Nucleus accumbens (tissue), 56 donors: ENCODE measurements around the gene SMPD1.

ENCODE experiments used
- DNase-seq, 56 donors: peaks; one replicate each; lab custom pipeline; 2025; lab: John Stamatoyannopoulos, UW

Gene SMPD1

DNA sequence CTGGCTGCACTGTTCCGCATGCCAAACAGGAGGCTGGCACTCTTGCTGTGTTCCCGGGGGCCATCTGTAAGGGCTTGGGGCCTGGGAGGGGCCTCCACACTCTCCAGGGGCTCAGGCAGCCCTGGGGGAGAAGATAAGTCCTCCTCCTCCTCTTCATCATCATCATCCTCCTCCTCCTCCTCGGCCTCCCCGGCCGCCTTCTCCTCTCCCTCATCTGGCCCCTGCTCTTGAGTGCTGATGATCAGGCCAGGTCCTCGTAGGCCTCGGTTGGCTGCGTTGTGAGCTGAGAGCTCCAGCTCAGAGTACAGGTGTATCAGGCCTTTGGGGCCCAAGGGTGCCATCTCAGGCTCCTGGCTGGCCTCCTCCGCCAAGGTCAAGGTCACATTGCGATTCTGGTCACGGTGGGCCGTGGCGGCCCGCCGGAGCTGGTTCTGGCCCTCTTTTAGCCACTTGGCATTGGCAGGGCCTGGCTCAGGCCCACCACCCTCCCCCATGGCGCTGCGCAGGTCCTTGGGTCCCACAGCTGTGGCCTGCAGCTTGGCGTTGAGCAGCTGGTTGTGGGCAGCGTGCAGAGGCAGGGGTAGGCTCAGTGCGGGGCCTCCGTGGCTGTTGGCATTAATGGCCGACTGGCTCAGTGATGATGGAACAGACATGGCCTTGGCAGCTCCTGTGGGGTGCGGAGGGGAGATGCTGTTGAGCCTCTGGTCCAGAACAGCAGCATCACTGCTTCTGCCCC lies 20.6 kb downstream of the SMPD1 start:
- DNase-seq, result peak in 38 of 56 donors; percentile 26 to 85 (median 64)

DNA sequence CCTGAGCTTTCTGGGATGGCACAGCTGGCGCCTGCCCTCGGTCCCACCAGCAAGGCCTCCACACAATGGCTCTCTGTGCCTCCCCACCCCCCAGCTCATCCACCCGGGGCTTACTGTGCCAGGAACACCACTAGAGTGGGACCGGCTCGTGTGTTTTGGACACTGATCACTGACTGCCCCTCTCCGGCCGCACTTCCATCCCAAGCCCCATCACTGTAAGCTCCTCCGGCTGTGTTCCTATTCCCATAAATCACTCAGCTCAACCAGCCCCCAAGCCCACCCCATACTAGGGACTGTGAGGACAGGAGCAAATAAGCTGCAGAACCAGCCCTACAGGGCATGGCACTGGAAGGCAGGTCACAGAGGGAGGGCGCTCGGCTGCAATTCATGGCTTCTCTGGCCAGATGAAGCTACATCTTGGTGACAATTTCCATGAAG lies 21.3 kb downstream of the SMPD1 start:
- DNase-seq, result peak in 52 of 56 donors; percentile 25 to 94 (median 82)

DNA sequence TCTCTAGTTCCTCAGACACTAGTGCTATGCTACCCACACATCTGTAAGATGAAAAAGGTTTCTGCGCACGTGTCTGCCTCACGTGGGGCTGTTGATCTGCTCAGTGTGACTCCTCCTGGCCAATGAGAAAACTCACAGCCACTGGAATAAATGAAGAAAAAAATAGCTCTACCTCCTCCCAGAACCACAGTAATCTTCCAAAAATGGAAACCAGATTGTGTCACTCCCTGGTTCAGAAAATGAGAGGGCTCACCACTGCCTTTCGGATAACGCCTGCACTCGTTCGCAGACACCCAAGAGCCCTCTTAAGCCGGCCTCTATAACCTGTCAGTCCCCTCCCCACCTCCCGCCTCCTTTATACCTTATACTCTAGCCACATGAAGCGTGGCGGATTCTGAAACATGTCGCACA lies 23.5 kb downstream of the SMPD1 start:
- peak in 34 of 56 donors; percentile 18 to 85 (median 47) for DNase-seq

DNA sequence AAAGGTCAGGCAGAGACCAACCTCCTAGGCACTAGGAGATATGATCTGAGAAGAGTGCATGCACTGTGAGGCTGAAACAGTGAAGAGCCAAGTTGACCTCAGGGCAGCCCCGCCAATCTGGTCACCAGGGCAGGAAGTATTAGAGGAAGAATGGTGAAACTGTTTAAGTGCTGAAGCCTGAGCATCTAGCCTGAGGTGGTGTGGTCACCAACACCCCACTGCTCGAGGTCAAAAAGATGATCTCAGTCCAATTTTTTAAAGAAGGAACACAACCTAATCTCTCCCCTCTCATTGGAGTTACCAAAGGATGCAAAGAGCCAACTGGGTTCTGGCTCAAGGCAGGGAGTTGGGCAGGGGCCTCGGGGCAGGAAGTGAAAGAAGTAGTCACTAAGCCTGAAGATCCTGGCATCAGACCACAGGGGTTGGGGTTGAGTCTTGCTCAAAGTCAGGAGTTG lies 24.6 kb downstream of the SMPD1 start:
- no peak for DNase-seq

DNA sequence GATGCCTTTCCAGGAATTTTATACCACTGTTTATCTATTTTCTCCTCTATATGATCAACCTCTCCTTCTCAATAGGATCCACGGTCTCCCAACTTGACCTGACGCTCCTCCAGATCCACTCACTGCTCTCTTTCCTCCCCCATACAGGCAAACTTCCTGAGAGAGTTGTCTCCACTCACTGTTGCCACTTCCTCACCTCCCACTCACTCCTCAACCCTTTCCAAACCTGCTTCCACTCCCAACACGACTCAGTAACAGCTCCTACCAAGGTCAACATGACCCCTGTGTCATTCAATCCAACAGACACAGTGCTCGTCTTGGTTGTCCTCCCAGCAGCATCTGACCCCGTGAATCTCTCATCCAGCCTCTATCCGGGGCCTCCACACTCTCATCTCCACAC lies 25.5 kb downstream of the SMPD1 start:
- DNase-seq, result no peak

DNA sequence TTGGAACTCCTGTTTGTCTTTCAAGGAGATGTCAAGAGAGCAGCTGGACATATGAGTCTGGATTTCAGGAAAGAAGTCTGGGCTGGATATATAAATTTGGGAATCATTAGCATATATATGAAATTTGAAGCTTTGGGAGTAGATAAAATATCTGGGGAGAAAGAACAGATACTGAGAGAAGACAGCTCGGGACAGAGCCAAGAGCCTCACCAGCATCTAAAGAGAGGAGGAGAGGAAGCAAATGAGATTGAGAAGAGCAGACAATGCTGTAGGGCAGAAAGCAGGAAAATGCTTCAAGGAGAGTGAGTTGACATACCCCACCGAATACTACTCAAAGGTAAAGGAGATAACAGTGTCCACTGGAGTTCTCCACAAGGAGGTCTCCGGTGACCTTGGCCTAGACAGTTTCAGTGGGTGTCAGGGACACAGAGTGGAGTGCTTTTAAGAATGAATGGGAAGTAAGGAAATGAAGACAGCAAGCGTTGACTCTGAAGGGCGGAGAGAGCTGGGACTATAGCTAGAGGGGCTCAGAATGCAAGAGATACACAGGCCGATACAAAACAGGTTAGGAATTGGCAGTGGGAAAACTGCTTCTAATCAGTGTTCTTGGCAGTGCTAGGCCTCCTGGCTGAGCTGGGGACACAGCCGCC lies 27.8 kb downstream of the SMPD1 start:
- DNase-seq, result peak in 7 of 56 donors; percentile 20 to 67 (median 37)

DNA sequence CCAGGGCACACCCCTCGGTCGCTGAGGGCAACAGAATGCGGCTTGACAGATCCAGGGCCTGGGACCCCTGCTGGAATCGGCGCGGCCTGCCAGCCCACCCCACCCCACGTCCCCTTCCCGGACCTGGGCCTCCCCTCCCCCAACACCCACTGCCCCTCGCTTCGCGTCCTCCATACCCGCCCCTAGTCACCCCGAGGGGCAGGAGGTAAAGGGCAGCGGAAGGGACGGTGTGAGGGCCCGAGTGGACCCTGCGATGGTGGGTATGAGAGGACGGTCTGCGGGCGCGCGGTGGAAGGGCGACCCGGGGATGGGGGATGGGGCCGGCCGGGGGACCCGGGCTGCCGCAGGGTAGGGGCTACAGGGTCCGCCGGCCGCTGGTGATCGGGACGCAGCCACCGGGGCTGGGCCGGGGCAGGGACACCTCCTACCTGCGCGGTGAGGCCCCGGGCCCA lies 28.3 kb downstream of the SMPD1 start:
- DNase-seq, result peak in 14 of 56 donors; percentile 32 to 72 (median 56)

DNA sequence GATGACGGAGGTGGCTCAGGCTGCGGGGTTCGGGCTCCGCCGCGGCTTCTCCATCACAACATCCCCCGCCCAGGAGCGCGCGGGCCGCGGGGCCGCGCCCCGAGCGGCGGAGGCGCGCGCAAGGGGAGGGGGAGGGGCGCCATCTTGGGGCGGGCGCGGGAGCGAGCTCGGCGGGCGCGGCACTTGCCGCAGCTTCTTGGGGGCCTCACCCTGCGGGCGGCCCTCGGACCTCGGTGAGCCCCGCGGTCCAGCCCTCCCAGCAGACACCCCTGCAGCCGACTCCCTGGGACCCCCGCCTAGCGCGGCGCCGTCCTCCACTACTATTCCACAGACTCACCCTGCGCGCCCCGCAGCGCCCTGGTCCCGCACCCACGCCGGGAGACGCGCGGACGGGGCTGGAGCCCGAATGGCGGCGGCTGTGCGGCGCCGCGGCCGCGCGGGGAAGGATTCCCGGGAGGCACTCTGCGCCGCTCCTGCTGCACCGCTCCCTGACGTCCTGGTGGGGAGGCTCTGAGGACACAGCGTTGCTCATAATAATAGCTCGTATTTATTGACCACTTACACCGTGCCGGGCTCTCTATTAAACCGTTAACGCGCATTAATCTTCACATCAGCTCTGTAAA lies 28.8 kb downstream of the SMPD1 start, which contains the start of gene APBB1:
Gene APBB1 (minus strand): TSS at position 86 of the 623 bp plus-strand sequence. CDS start 7,747 bp downstream, outside the sequence.
- DNase-seq, result peak in 50 of 56 donors; percentile 34 to 88 (median 76)

DNA sequence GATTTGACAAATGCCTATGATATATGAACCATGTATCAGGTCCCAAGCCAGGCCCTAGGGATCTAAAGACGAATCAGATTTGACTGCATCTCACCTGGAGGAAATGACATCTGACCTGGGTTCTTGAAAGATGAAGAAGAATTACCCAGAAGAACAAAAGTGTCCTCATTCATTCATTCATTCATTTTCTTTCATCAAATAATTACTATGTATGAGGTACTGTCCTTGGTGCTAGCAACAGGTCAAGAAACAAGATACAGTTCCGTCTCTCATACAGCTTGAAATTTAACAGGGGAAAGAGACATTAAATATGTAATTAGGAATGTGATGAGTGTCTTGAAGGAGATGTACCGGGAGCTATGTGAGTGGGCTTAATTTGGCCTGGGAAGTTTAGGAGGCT lies 30.4 kb downstream of the SMPD1 start:
- DNase-seq, result no peak

DNA sequence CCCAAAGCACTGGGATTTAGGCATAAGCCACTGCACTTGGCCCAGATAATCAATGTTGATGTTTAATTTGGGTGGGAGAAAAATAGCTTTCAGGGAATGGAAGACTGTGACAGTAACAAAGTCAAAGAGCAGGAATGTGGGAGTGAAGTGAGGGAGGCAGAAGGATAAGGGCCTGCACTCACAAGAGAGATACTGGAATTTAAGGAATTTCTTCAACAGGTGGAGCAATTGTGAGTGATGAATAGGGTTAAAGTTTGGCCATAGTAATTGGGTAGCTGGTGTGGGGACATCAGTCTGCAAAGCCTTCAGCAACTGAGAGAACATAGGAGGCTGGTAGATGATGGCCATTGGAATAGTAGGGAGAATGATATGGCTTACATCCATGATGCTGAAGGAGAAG lies 37.2 kb downstream of the SMPD1 start:
- no peak for DNase-seq

DNA sequence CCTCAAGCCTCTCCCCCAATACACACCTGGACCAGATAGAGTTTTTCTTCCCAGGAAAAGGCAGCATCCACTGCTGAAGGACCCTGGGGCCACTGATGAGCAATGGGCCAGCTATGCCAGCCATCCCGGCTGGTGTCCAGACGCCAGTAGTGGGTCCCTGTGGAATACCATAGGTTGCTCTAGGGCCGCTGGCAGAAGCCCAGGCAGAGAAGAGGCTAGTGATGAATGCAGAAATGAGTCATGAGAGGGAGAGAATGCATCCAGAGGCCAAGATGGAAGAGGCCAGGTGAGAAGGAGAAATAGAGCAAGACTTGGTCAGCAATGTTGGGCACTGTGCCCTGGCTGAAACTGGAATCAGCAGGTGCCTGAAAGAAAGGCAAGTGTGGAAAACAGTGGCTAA lies 41.6 kb downstream of the SMPD1 start:
- DNase-seq, result no peak

DNA sequence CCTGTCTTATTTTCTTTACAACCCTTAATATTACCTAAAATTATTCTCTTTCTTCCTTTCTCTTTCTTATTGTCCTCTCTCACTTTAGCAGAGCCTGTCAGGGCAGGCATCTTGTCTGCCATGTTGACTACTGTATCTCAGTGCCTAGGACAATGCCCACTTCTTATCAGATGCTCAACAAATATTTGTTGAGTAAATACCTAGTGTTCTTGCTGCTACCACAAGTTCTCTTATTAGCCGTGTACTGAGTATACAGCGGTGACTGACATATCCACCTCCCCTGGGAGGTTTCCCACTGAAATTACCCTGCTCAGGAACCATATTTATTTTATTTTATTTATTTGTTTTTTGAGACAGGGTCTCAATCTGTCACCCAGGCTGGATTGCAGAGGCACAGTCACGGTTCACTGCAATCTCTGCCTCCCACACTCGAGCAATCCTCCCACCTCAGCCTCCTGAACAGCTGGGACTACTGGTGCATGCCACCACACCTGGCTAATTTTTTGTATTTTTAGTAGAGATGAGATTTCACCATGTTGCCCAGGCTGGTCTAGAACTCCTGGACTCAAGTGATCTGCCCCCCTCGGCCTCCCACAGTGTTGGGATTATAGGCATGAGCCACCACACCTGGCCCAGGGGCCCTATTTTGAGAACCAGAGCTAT lies 43.9 kb downstream of the SMPD1 start:
- no peak for DNase-seq

DNA sequence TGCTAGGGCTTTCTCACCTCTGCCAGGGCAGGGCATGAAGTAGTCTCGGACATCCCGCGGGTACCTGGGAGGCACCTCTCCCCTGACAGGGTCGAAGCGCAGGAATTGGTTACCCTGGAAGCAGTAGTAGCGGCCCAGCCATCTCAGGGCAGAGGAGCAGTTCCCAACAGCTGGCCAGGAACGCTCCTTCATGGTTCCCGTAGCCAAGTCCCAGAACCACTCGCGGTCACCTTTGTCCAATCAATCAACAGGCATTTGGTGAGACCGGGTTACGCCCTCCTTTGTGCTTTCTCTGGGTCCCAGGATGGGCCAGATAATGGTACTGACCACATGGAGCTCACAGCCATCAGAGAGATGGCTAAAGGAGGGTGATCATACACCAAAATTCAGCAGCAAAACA lies 47.1 kb downstream of the SMPD1 start:
- no peak for DNase-seq

DNA sequence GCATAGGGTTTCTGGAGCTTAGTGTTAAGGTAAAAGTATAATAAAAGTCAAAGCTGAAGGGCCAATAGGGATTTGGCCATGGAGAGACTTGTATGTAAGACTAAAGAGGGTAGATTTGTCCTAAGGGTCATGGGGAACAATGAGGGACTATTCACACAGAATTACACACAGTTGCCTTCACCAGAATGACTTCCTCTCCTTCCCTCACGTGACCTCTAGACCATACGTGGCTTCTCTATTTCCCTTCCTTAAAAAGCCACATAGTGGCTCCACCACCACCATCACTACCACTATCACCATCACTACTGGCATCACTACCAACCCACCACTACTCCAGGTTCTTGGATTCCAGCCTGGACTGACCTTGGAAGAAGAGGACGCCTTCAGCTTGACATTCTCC lies 47.7 kb downstream of the SMPD1 start:
- DNase-seq, result no peak

DNA sequence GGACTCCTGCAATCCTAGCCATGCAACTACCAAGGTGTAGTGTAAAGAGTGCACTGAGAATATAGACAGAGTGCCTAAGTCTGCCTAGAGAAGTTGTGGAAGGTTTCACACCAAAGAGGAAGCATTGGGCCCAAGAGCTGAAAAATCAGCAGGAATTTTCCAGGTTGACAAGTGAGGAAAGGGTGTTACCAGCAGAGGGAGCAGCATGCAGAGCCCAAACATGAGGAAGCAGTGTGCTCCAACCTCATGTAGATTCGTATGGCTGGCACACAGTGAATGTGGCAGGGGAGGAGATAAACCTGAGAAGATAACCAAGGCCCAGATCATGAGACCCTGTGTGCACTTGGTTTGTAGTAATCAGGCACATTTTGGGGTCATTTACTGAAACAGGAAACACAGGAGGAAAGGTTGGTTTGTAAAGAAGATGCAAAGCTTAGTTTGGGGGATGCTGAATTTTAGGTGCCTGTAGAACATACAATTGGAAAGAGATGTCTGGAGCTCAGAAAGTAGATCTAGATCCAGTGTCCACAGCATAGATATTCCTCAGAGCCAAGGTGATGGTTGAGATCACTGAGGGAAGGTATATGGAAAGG lies 48.8 kb downstream of the SMPD1 start:
- peak in 35 of 56 donors; percentile 3 to 65 (median 21) for DNase-seq

DNA sequence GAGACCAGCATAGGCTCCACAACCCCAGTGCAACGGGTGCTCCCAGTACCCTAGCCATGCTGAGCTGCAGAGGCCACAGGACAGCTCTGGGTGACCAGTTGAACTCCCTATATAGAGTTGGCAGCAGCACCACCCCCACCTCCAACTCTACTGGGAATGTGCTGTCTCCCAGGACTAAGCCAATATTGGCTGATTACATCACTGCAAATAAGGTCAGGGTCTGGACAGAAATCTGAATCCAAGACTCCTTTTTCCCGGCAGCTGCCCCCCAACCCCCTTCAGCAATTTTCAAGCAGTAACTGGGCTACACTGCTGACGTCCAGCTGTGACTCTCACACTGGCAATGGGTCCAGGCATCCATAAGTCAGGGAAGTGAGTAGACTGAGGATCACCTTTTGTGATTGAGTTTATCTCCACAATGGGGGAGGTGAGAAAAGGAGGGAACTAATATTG lies 50.7 kb downstream of the SMPD1 start, which contains the start of gene HPX:
Gene HPX (minus strand): TSS at position 82 of the 453 bp plus-strand sequence. CDS start 24 bp downstream, at position 58.
- DNase-seq, result no peak

DNA sequence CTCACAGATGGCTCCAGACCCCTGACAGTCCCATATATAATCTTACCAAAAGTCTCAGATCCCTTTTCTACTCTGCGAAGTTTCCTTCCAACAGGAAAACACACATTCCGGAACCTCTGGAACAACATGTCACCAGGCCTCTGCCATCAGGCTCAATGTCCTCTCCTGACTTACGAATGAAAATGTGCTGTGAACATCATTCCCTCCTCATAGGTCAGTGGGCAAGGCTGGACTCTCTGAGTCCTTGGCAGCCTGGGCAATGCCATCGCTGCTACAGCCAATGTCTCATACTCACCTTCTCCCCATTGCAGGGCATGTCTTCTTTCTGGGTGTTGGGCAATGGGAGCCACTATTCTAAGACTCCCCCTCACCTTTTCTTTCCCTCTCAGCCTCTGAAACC lies 52.2 kb downstream of the SMPD1 start:
- no peak for DNase-seq

DNA sequence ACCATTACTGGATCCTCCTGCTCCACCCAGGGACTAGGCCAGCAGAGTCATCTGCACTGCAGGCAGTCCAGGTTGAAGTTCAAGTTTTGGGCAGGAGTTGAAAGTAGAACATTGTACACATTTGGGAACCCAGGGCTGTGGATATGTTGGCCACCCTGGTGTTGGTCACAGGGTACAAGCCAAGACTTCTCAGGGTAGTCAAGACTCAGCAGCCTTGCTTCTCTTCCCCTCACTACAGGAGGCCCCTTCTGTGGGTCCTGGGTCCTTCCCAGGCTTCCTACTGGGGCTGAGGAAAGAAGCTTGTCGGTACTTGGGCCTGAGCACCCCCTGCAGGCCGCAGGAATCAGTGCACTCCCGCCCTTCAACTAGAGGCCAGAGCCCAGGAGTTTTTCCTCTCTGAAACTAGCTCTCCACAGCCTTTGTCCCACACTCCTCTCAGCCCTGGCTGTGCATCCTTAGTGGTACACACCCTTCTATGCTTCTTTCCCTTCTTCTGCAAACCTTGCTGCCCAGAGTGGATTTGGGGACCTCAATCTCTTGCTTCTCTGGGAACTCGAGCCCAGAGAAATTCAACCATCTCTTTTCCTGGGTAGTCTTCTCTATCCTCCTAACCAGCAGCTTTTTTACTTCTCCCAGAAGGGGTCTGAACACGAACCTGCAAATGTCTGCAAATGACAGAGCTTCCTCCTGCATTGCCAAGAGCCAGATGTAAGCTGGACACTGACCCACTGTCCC lies 53.2 kb downstream of the SMPD1 start:
- DNase-seq, result peak in 48 of 56 donors; percentile 4 to 77 (median 48)
